Coronary artery (tissue), 2 donors: Measurements from ENCODE around the gene VIPR1.

Experiments used
- DNase-seq: peaks from one replicate; pipeline ENCODE4 v3.0.0-alpha.2; 2017; ENCODE audit warnings: low spot score
- H3K27ac ChIP-seq, 2 donors: fragments of 200-600 bp; sonication (generic); one replicate each; pipeline ENCODE4 v1.5.1; 2016 to 2019
- H3K4me3 ChIP-seq: fragments of 200-600 bp; sonication (generic); 2 replicates; pipeline ENCODE4 v1.5.1; 2016; ENCODE audit warnings: mild to moderate bottlenecking, moderate library complexity
- TF ChIP-seq, protein P1 (sequence below): fragments of 200-600 bp; sonication (generic); IDR thresholded peaks from one replicate; pipeline ENCODE4 v1.5.1; 2019; ENCODE audit warnings: antibody characterized with exemption

The VIPR1 gene

DNA sequence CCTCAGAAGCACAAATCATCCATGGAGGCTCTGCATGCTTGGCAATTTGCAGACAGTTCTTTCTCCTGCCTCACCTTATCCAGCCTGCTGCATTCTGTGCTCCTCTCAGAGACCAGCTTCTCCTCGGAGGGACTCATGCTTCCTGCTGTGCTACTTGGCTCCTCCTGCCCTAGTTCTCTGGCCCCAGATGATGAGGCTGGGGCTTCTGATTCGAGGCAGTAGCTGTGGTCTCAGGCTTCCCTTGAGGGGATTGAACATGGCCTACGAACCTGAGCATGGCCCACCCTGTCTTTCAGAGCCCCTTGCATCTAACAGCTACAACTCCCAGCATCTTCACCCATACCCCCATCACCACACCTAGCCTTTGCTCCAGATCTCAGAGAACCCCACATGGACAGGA is 6.7 kb downstream of the VIPR1 start:
- no peak for DNase-seq
- TF ChIP-seq, protein P1, sequence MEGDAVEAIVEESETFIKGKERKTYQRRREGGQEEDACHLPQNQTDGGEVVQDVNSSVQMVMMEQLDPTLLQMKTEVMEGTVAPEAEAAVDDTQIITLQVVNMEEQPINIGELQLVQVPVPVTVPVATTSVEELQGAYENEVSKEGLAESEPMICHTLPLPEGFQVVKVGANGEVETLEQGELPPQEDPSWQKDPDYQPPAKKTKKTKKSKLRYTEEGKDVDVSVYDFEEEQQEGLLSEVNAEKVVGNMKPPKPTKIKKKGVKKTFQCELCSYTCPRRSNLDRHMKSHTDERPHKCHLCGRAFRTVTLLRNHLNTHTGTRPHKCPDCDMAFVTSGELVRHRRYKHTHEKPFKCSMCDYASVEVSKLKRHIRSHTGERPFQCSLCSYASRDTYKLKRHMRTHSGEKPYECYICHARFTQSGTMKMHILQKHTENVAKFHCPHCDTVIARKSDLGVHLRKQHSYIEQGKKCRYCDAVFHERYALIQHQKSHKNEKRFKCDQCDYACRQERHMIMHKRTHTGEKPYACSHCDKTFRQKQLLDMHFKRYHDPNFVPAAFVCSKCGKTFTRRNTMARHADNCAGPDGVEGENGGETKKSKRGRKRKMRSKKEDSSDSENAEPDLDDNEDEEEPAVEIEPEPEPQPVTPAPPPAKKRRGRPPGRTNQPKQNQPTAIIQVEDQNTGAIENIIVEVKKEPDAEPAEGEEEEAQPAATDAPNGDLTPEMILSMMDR: no peak
- no peak overlapping the region for H3K27ac ChIP-seq

DNA sequence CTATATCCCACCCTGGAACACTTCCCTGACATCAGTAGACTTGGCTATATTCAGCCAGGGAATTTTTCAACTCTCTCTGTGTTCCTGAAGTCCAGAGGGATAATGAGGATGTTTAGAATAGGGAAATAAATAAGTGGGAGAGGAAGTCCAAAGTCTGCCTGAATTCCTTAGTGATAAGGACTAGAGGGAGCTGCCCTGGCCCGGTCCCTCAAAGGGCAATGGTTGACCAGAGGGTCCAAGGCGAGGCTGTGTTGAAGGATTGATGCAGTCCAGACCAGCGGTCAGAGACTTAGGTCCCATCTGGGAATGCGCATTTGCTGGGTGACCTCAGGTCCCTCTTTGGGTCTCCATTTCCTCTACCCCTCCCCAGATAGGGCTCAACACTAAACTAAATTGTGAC is 7.9 kb downstream of the VIPR1 start:
- no peak for DNase-seq
- Histone ChIP-seq H3K4me3 (no peak overlapping the region), H3K27ac (peak overlapping the region in 1 of 2 donors; percentile 53)
- TF ChIP-seq, protein P1: no peak

More for the DNA sequence above, 6.7 kb downstream of the VIPR1 start:
- no peak overlapping the region for H3K4me3 ChIP-seq

DNA sequence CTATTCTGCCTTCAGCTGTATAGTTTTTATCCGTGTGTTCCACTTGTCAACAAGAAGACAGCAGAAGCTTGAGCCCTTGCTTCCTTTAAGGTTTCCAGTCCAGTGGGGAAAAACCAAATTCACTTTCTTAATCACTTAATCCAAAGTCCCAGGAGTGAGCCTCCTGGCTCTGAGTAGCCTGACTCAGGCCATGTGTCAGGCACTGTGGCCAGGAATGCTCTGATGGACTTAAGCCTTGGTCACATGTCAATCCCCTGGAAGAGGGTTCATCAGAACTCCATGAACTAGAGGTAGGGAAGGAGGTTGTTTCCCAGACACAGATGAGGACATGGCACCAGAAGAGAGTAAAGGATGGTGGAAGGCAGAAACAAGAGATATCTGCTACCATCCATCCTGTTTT is 8.8 kb downstream of the VIPR1 start:
- no peak for DNase-seq
- TF ChIP-seq, protein P1: no peak
- Histone ChIP-seq H3K4me3 (no peak overlapping the region), H3K27ac (peak overlapping the region in 1 of 2 donors; percentile 53)

DNA sequence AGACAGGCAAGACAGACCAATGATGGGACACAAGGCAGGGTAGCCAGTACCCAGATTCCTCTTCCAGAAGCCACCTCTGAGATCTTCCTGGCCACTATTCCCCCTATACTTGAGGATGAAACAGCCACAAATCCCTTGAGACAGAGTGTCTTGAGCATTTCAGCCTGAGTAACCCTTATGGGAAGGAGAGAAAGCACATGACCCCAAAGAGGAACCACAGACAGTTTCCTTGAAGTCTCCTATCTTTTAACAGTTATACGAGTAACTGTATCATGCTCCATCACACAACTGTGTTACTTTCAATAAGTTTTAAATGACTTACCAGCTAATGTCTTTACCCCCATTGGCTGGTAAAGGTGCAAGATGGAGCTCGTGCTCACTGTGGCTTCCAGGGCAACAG is 9.3 kb downstream of the VIPR1 start:
- TF ChIP-seq, protein P1: no peak
- H3K4me3 ChIP-seq: no peak overlapping the region
- DNase-seq: no peak
- peak overlapping the region in 1 of 2 donors; percentile 89 for H3K27ac ChIP-seq

DNA sequence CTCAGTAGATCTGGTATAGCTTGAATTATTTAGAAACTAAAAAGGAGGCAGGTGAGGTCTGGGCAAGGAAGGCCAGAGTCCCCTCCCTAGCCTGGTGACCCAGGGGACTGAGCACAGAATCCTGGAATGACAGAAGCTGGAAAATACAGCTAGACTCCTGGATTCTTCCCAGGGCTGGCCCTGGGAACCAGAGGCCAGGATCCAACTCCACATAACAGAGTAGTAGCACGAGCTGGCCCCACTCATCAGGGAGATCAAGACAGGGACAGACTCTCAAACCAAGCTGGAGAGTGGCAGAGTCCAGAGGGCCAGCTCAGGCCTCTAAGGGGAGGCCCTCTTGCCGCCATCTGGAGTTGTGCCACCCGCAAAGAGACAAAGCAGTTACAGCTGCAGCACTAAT is 10.7 kb downstream of the VIPR1 start:
- TF ChIP-seq, protein P1: no peak
- DNase-seq: no peak
- Histone ChIP-seq H3K27ac (peak overlapping the region; percentile 83 to 89), H3K4me3 (no peak overlapping the region)

DNA sequence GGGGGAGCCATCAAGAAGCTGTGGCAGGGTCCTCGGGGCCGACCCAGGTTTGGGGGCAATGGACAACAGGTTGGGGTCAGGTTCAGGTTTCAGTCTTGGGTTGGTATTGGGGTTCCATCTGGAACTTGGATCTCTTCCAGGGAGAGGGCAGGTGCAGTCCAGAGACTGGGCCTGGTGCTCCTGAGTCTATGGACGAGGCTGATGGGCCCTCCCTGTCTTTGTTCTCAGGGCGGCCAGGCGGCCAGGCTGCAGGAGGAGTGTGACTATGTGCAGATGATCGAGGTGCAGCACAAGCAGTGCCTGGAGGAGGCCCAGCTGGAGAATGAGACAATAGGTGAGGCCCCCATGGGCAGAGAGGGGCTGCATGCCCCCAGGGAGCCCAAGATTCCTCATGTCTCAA is 11.1 kb downstream of the VIPR1 start:
- Histone ChIP-seq H3K27ac (peak overlapping the region; percentile 83 to 89), H3K4me3 (no peak overlapping the region)
- DNase-seq: no peak
- TF ChIP-seq, protein P1: no peak

DNA sequence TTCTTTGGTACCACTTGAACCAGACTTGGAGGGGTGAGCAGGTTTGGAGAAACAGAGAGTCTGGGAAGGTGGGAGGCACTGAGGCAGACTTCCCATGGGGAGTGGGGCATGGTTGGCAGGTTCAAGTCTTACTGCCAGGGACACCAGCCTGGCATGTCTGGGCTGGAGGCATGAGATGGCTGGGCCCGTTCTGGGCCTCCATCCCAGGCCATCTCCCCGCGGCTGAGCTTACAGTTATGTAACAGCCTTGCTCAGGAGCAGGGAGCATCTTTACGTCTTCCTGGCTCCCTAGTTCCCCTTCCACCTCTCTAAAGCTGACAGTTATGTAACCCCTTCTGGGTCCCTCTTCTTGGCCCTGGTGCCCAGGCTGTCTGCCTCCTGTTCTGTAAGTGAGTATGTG is 12.4 kb downstream of the VIPR1 start:
- Histone ChIP-seq H3K27ac (peak overlapping the region; percentile 83 to 89), H3K4me3 (no peak overlapping the region)
- DNase-seq: no peak
- TF ChIP-seq, protein P1: no peak
